IPS-20b (cell line): ENCODE measurements around the gene MARCHF10.
A peak's percentile ranks its signal among the peaks of the same experiment; 100 is the strongest.

ENCODE experiments used
- H3K27ac ChIP-seq: one replicate; pipeline ENCODE4 v1.5.1; 2013; ENCODE audit warnings: low read length
- H3K27me3 ChIP-seq: 2 replicates; pipeline ENCODE4 v1.6.1; 2013; ENCODE audit warnings: mild to moderate bottlenecking, low read length, inconsistent platforms; ENCODE audit not compliant: insufficient read depth
- H3K36me3 ChIP-seq: 2 replicates; pipeline ENCODE4 v1.6.1; 2013; ENCODE audit warnings: low read depth, mild to moderate bottlenecking, inconsistent platforms, low read length, moderate library complexity; ENCODE audit not compliant: insufficient read depth
- H3K4me1 ChIP-seq: 2 replicates; pipeline ENCODE4 v1.6.1; 2013; ENCODE audit warnings: mild to moderate bottlenecking, control low read depth, inconsistent platforms, low read length, moderate library complexity; ENCODE audit not compliant: insufficient read depth
- H3K4me3 ChIP-seq: 2 replicates; pipeline ENCODE4 v1.5.1; 2013; ENCODE audit warnings: mild to moderate bottlenecking, low read length, inconsistent platforms
- H3K9ac ChIP-seq: 2 replicates; pipeline ENCODE4 v1.6.1; 2013; ENCODE audit warnings: low read depth, mild to moderate bottlenecking, inconsistent platforms, low read length, moderate library complexity
- H3K9me3 ChIP-seq: 2 replicates; pipeline ENCODE4 v1.6.1; 2013; ENCODE audit warnings: mild to moderate bottlenecking, low read depth, low read length, inconsistent platforms; ENCODE audit not compliant: insufficient read depth

MARCHF10 gene

DNA sequence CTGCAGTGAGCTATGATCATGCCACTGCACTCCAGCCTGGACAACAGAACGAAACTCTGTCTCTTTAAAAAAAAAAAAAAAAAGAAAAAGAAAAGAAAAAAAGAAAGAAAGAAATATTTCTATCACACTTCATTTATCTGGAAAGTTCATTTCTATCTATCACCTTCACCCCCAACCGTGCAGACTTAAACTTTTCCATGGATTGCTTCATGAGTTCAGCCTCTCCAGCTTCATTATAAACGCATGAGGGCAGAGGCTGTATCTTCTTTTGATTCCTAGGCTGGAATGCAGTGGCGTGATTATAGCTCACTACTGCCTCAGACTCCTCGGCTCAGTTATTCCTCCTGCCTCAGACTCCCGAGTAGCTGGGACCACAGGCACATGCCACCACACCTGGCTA, 152.5 kb downstream of the MARCHF10 start:
- no peaks in the 10 kb centered on the region for H3K36me3 ChIP-seq
- H3K4me3 ChIP-seq: no peak overlapping the region
- no peaks in the 10 kb centered on the region; the same call in 1 of the 2 replicates for H3K9me3 ChIP-seq
- no peak overlapping the region for H3K27ac ChIP-seq
- H3K4me1 ChIP-seq: peaks cover 6% of the 10 kb centered on the region
- H3K27me3 ChIP-seq: peaks cover 11% of the 10 kb centered on the region; the same call in 1 of the 2 replicates
- H3K9ac ChIP-seq: no peak overlapping the region

GRCh38 chr17:62653826-62654761, 154.0 kb downstream of the MARCHF10 start:
- H3K4me3 ChIP-seq: no peak overlapping the region
- H3K9ac ChIP-seq: peak overlapping the region; percentile 22; the same call in 1 of the 2 replicates
- H3K36me3 ChIP-seq: no peaks in the 10 kb centered on the region
- no peaks in the 10 kb centered on the region; the same call in 1 of the 2 replicates for H3K9me3 ChIP-seq
- peaks cover 11% of the 10 kb centered on the region; the same call in 1 of the 2 replicates for H3K27me3 ChIP-seq
- H3K27ac ChIP-seq: no peak overlapping the region
- H3K4me1 ChIP-seq: peaks cover 6% of the 10 kb centered on the region

- Histone ChIP-seq H3K4me3 (peak overlapping the region; percentile 81), H3K27me3 (peaks cover 11% of the 10 kb centered on the region; the same call in 1 of the 2 replicates), H3K9ac (peak overlapping the region; percentile 88; the same call in 1 of the 2 replicates), H3K4me1 (peaks cover 11% of the 10 kb centered on the region), H3K27ac (no peak overlapping the region), H3K36me3 (no peaks in the 10 kb centered on the region), H3K9me3 (no peaks in the 10 kb centered on the region; the same call in 1 of the 2 replicates)
Observed at GRCh38 chr17:62653002-62653825, 154.9 kb downstream of the MARCHF10 start.

DNA sequence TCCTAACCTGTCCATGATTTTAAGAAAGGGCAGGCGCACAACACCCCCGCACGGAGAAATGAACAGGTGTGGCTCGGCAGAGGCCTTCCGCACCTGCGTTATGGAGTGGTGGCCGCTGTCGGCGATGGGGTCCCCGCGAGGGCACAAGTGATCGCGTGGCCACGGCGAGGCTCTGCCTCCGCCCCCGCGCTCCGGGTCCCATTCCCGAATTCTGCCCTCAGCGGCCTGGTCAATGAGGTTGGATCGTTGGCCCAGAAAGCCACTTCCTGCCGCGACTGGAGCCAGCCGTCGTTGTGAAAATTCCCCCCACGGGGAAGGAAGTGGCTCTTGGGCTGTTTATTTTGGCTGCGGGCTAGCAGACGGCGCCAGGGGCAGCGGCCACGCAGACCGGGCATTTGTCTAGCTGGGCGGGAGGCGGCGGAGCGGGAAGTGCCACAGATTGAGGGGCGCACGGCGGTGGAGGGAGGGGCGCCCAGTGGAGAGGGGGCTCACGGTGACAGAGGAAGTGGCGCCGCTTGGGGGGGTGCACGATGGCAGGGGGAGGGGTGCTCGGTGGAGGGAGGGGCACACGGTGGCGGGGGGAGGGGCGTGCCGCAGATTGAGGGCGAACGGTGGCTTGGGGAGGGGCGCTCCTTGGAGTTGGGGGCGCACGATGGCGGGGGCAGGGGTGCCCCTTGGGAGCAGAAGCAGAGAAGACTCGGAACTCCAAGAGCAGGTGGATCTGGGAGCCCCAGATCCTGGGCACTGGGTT, 155.7 kb downstream of the MARCHF10 start:
- Histone ChIP-seq H3K4me1 (peaks cover 11% of the 10 kb centered on the region), H3K27ac (no peak overlapping the region), H3K9ac (peak overlapping the region; percentile 88; the same call in 1 of the 2 replicates), H3K27me3 (peaks cover 11% of the 10 kb centered on the region; the same call in 1 of the 2 replicates), H3K4me3 (peak overlapping the region; percentile 81), H3K36me3 (no peaks in the 10 kb centered on the region), H3K9me3 (no peaks in the 10 kb centered on the region; the same call in 1 of the 2 replicates)
